ENCODE results near the gene CENPC. TPM values are rescaled to one million over a fixed set of nuclear protein-coding genes. Genes with fewer than 3 reads are reported as not detected.

The CENPC gene
- total and polyA plus RNA-seq, 2 donors (not counting 3 experiments of a cell fraction or from before 2014, with no cell fraction given), result 3.6 to 26.4 TPM

DNA sequence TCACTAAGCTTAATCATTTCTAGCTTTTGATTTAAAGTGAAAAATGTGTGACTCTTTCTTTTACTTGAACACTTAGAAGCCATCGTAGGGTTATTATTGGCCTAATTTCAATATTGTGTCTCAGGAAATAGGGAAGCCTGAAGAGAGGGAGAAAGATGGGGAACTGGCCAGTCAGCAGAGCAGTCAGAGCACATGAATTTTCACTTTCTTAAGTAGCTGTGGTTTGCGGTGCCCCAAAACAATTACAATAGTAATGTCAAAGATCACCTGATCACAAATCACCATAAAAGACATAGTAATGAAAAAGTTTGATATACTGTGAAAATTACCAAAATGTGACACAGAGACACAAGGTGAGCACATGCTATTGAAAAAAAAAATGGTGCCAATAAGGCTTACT is 45.5 kb downstream of the CENPC start:
- H3K4me1 ChIP-seq (ENCODE audit: control insufficient read depth, extremely low read depth, insufficient read depth, low read length), result no peaks in the 10 kb centered on the region
- no TSS peak for BruUV-seq (replicated peaks)
- no peak overlapping the region for H3K27ac ChIP-seq (ENCODE audit: insufficient read depth, low read depth, low read length)
- H3K79me2 ChIP-seq (ENCODE audit: control insufficient read depth, insufficient read depth, low read length), result peaks cover 20% of the 10 kb centered on the region
- ChIA-PET CTCF (no interaction called here), POLR2A (no interaction called here)
- no peak overlapping the region for H3K4me2 ChIP-seq (ENCODE audit: insufficient read depth, low read length)
- dilution Hi-C loops (cut with MboI; ENCODE audit: extremely low pct_ligation_motif_present, low sequenced_read_pairs), result no loop called here
- H3K27me3 ChIP-seq (ENCODE audit: control insufficient read depth in 2 of 2, insufficient read depth in 2 of 2, low read length in 2 of 2), result no peaks in the 10 kb centered on the region
- no peaks in the 10 kb centered on the region for H3K9me3 ChIP-seq (replicated peaks; ENCODE audit: control insufficient read depth, insufficient read depth, low read length)
- TF ChIP-seq POLR2A (IDR thresholded peaks at IDR 0.05; ENCODE audit: low read depth, low read length) (no peak), FOS (IDR thresholded peaks at IDR 0.05; ENCODE audit: borderline replicate concordance, insufficient read depth, low read length) (no peak), GATA2 (IDR thresholded peaks at IDR 0.05; ENCODE audit: insufficient read depth, insufficient read length, low read depth, low read length) (no peak), MYC (IDR thresholded peaks at IDR 0.05; ENCODE audit: low read depth, low read length) (no peak), JUN (IDR thresholded peaks at IDR 0.05; ENCODE audit: borderline replicate concordance, insufficient read depth, insufficient read length, low read depth) (no peak), MAX (IDR thresholded peaks at IDR 0.05; ENCODE audit: insufficient read depth, insufficient read length) (no peak)
- TF ChIP-seq, protein P1, sequence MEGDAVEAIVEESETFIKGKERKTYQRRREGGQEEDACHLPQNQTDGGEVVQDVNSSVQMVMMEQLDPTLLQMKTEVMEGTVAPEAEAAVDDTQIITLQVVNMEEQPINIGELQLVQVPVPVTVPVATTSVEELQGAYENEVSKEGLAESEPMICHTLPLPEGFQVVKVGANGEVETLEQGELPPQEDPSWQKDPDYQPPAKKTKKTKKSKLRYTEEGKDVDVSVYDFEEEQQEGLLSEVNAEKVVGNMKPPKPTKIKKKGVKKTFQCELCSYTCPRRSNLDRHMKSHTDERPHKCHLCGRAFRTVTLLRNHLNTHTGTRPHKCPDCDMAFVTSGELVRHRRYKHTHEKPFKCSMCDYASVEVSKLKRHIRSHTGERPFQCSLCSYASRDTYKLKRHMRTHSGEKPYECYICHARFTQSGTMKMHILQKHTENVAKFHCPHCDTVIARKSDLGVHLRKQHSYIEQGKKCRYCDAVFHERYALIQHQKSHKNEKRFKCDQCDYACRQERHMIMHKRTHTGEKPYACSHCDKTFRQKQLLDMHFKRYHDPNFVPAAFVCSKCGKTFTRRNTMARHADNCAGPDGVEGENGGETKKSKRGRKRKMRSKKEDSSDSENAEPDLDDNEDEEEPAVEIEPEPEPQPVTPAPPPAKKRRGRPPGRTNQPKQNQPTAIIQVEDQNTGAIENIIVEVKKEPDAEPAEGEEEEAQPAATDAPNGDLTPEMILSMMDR (IDR thresholded peaks at IDR 0.05; ENCODE audit: extremely low read depth in 1 of 2, insufficient read depth in 1 of 2, low read depth in 1 of 2, low read length in 2 of 2), result no peak
- H3K4me3 ChIP-seq (replicated peaks in 1 of 3; ENCODE audit: insufficient read depth in 1 of 3, low read depth in 1 of 3, low read length in 3 of 3), result no peak overlapping the region
- FAIRE-seq (no peak), DNase-seq (ENCODE audit: low read depth, low spot score) (no peak)
- intact Hi-C loops (cut with micrococcal nuclease), result no loop called here
- H3K9me1 ChIP-seq (replicated peaks; ENCODE audit: control insufficient read depth, extremely low read depth, insufficient read depth, low read length), result peaks cover 2% of the 10 kb centered on the region
- no peak overlapping the region for H3K9ac ChIP-seq (replicated peaks; ENCODE audit: extremely low read depth, insufficient read depth, low read length)
- no peaks in the 10 kb centered on the region for H4K20me1 ChIP-seq (replicated peaks; ENCODE audit: control insufficient read depth, extremely low read depth, insufficient read depth, low read length)
- H3K36me3 ChIP-seq (ENCODE audit: control insufficient read depth in 2 of 2, extremely low read depth in 1 of 2, insufficient read depth in 2 of 2, low read length in 2 of 2), result peaks cover 0 to 3% of the 10 kb centered on the region in 2 experiments
- H2AFZ ChIP-seq (ENCODE audit: low read depth, low read length), result no peak overlapping the region
